ENCODE results near the gene SSH2. TPM values are rescaled to one million over a fixed set of nuclear protein-coding genes. Genes with fewer than 3 reads are reported as not detected.
"Not testable (repeated sequence)": the region's sequence is repeated elsewhere in the genome, so short reads cannot be mapped to it uniquely, and the experiment has no call there.

SSH2 gene
- total RNA-seq, 4 donors from 2014 or later, result 20.7 to 31.1 (median 23.1) TPM

DNA sequence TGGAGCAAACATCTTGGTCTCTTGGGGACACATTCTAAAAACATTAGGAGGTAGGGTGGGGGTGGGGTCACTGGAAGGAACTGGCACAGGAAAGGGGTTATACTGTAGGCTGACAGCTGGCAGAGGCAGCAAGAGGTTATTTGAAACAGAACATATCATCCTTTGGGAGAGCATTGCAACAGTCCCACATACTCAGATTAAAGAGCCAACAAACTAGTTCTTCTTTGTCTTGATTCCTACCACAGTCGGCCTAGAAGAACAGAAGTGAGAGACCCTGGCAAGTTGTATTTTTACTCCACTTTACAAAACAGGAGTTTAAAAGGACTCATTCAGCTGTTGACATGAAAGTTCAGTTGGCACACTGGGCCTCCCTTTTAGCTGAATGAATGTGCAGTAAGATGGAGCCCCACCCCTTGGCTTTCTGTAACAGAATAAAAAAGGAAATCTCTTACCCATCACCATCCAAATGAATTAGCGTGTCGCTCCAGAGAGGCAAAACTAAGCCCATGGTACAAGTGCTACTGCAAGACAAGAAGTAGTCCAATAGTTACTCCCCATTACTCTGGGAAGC, 252.7 kb downstream of the SSH2 start:
- no peaks in the 10 kb centered on the region for H3K27me3 ChIP-seq
- intact Hi-C loops (cut with DNase I), result no loop called here
- peaks cover 31 to 47% (median 38%) of the 10 kb centered on the region in 4 donors for H3K4me1 ChIP-seq
- H3K4me3 ChIP-seq, result peak overlapping the region in 1 of 4 donors; percentile 23
- 47% methylated on average over 3 of the region's 3 CpGs for WGBS
- peak; percentile 53 to 72 for TF ChIP-seq POLR2AphosphoS5 (IDR thresholded peaks at IDR 0.05)
- TF ChIP-seq, protein P1, sequence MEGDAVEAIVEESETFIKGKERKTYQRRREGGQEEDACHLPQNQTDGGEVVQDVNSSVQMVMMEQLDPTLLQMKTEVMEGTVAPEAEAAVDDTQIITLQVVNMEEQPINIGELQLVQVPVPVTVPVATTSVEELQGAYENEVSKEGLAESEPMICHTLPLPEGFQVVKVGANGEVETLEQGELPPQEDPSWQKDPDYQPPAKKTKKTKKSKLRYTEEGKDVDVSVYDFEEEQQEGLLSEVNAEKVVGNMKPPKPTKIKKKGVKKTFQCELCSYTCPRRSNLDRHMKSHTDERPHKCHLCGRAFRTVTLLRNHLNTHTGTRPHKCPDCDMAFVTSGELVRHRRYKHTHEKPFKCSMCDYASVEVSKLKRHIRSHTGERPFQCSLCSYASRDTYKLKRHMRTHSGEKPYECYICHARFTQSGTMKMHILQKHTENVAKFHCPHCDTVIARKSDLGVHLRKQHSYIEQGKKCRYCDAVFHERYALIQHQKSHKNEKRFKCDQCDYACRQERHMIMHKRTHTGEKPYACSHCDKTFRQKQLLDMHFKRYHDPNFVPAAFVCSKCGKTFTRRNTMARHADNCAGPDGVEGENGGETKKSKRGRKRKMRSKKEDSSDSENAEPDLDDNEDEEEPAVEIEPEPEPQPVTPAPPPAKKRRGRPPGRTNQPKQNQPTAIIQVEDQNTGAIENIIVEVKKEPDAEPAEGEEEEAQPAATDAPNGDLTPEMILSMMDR (IDR thresholded peaks at IDR 0.05), result no peak
- TF ChIP-seq POLR2A (IDR thresholded peaks at IDR 0.05; ENCODE audit: low read depth), result no peak
- peak; percentile 40 for TF ChIP-seq EP300 (IDR thresholded peaks at IDR 0.05)
- peak; percentile 94 for DNase-seq (ENCODE audit: extremely low spot score)
- peaks cover 0 to 20% (median 6%) of the 10 kb centered on the region in 4 donors for H3K36me3 ChIP-seq
- peak overlapping the region; percentile 64 to 73 (median 72) for H3K27ac ChIP-seq (replicated peaks in 1 of 4)
- no peaks in the 10 kb centered on the region for H3K9me3 ChIP-seq

DNA sequence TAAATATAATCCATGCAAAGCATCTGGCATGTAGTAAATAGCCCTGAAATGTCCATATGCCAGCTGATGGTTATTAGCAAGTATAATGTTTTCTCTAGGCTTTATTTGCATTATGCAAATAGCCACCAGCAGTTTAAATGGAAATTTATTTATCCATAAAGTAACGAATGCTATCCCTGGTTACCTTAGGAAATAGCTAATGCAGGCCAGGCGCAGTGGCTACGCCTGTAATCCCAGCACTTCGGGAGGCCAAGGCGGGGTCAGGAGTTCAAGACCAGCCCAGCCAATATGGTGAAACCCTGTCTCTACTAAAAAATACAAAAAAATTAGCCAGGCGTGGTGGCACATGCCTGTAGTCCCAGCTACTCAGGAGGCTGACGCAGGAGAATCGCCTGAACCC, 254.1 kb downstream of the SSH2 start:
- peaks cover 24 to 36% (median 28%) of the 10 kb centered on the region in 4 donors for H3K4me1 ChIP-seq
- WGBS, result 94% methylated on average over 8 of the region's 8 CpGs
- peak overlapping the region in 3 of 4 donors; percentile 7 to 23 (median 17) for H3K4me3 ChIP-seq
- H3K36me3 ChIP-seq, result peaks cover 8 to 33% (median 18%) of the 10 kb centered on the region in 4 donors
- H3K27me3 ChIP-seq; DNase-seq (ENCODE audit: extremely low spot score); H3K27ac ChIP-seq (replicated peaks in 1 of 4); H3K9me3 ChIP-seq; intact Hi-C loops (cut with DNase I): not testable (repeated sequence)

DNA sequence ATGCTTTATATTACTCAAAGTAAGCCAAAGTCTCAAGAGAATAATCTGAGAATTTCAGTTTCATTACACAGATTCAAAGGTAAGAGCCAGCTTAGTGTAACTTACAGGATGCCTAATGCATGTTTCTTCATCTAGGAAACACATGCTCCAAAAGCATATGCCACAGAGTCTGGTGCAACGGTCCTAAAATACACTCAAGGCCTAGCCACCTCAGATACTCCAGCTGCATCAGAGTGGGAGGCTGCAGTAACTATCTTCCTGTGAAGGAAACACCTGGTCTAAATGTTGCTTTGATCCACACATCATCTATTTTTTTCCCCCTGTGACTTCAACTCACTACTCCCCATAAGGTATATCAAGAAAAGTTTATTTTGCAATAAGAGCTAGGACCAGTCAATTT, 255.7 kb downstream of the SSH2 start:
- intact Hi-C loops (cut with DNase I), result no loop called here
- Histone ChIP-seq H3K4me3 (no peak overlapping the region), H3K27ac (replicated peaks in 1 of 4) (no peak overlapping the region), H3K9me3 (no peaks in the 10 kb centered on the region), H3K36me3 (peaks cover 8 to 47% (median 25%) of the 10 kb centered on the region in 4 donors), H3K4me1 (peaks cover 22 to 33% (median 27%) of the 10 kb centered on the region in 4 donors), H3K27me3 (no peaks in the 10 kb centered on the region)
- no peak for DNase-seq (ENCODE audit: extremely low spot score)
- 63% methylated on average over 1 of the region's 1 CpG for WGBS
- TF ChIP-seq POLR2AphosphoS5 (IDR thresholded peaks at IDR 0.05) (peak in 1 of 2 donors; percentile 5), POLR2A (IDR thresholded peaks at IDR 0.05; ENCODE audit: low read depth) (no peak)

DNA sequence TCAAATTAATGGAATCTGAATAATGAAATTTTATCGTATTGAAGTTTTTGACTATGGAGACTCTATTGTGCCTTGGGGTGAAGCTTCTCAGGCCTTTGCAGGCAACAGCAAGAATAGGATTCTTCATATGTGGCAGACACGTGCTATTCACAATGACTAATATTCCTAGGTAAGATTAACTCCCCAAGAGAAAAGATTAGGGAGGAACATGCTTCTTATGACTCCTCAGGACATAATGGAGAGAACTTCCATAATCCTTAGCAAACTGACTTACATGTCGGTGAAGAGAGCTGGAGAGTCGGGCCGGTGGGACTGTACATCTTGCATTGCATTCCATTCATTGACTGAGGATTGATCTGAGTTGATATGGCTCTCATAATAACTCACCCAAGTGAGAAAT, 258.4 kb downstream of the SSH2 start:
- 96% methylated on average over 5 of the region's 5 CpGs for WGBS
- Histone ChIP-seq H3K27ac (replicated peaks in 1 of 4) (no peak overlapping the region), H3K36me3 (peaks cover 19 to 73% (median 44%) of the 10 kb centered on the region in 4 donors), H3K4me1 (peaks cover 6 to 11% (median 9%) of the 10 kb centered on the region in 4 donors), H3K4me3 (no peak overlapping the region), H3K9me3 (no peaks in the 10 kb centered on the region), H3K27me3 (no peaks in the 10 kb centered on the region)
- DNase-seq (ENCODE audit: extremely low spot score), result no peak
- intact Hi-C loops (cut with DNase I), result no loop called here
- TF ChIP-seq POLR2A (IDR thresholded peaks at IDR 0.05; ENCODE audit: low read depth) (no peak), POLR2AphosphoS5 (IDR thresholded peaks at IDR 0.05) (no peak), EP300 (IDR thresholded peaks at IDR 0.05) (no peak)
- TF ChIP-seq, protein P1 (IDR thresholded peaks at IDR 0.05), result no peak

DNA sequence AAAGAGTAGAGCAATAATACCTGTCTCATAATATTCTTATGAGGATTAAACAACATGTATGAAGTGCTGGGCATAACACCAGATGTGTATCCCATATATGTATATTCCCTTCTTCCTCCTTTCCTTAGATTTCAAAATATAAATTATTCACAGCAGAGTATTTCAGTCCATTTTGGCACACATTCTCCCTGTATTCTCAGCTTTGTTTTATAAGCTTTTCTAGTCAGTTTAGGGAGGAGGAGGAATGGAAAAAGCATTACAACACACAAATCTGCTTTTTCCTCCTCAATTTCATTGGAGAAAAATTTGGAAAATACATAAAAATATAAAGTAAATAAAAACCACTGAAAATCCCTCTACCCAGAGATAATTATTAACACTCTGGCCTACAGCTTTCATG, 260.8 kb downstream of the SSH2 start:
- intact Hi-C loops (cut with DNase I), result no loop called here
- Histone ChIP-seq H3K4me1 (no peaks in the 10 kb centered on the region), H3K27ac (replicated peaks in 1 of 4) (no peak overlapping the region), H3K4me3 (no peak overlapping the region), H3K9me3 (no peaks in the 10 kb centered on the region), H3K36me3 (peaks cover 34 to 91% (median 50%) of the 10 kb centered on the region in 4 donors), H3K27me3 (no peaks in the 10 kb centered on the region)
- no peak for TF ChIP-seq POLR2AphosphoS5 (IDR thresholded peaks at IDR 0.05)
- TF ChIP-seq POLR2A (IDR thresholded peaks at IDR 0.05; ENCODE audit: low read depth), result no peak
- TF ChIP-seq, protein P1 (IDR thresholded peaks at IDR 0.05), result no peak
- no peak for TF ChIP-seq EP300 (IDR thresholded peaks at IDR 0.05)
- DNase-seq (ENCODE audit: extremely low spot score), result no peak

DNA sequence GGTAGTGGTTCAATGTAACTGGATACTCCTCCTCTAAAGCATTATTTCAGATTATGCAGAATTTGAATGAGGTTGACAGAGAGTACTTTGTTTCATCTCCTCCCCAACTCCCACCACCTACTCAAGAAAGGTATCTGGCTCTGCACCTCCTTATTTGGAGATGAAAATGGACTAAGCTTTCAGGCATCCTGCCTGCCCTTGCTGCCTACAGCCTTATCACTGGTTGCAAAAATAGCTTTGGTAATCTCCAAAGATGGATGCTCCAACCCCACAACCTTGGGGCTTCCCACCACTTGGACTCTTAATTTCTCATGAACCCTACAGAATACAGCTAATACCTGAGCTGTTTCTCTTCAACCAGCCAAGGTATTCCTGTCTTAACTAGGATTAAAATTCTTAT, 262.1 kb downstream of the SSH2 start:
- Histone ChIP-seq H3K4me3 (no peak overlapping the region), H3K36me3 (peaks cover 34 to 94% (median 55%) of the 10 kb centered on the region in 4 donors), H3K27ac (replicated peaks in 1 of 4) (no peak overlapping the region), H3K27me3 (no peaks in the 10 kb centered on the region), H3K4me1 (peaks cover 0 to 9% (median 4%) of the 10 kb centered on the region in 4 donors), H3K9me3 (no peaks in the 10 kb centered on the region)
- intact Hi-C loops (cut with DNase I), result no loop called here
- no peak for DNase-seq (ENCODE audit: extremely low spot score)
- no peak for TF ChIP-seq POLR2AphosphoS5 (IDR thresholded peaks at IDR 0.05)
- TF ChIP-seq, protein P1 (IDR thresholded peaks at IDR 0.05), result no peak
- TF ChIP-seq POLR2A (IDR thresholded peaks at IDR 0.05; ENCODE audit: low read depth), result no peak
- TF ChIP-seq EP300 (IDR thresholded peaks at IDR 0.05), result no peak
